Activated CD4-positive, CD25-positive, alpha-beta regulatory T cell treated with anti-CD3 and anti-CD28 coated beads, Interleukin-2, amount 50 U/mL, for 24 hours (primary cell): ENCODE results near the gene SGSH.

ENCODE experiments used
- ATAC-seq, 2 donors: fragments of 150-1000 bp; cut with Tn5 transposase; one replicate each; pipeline ENCODE4 v1.10.0; 2021; ENCODE audit warnings: mild to moderate bottlenecking in 1 of 2, moderate library complexity in 1 of 2

The SGSH gene

GRCh38 chr17:80183581-80184422, 36.3 kb downstream of the SGSH start:
- no peak for ATAC-seq

- no peak for ATAC-seq
These were observed 37.3 kb downstream of the SGSH start for GRCh38 chr17:80182845-80183223.

- no peak for ATAC-seq
These were observed 37.9 kb downstream of the SGSH start for GRCh38 chr17:80182118-80182844.

GRCh38 chr17:80181431-80181830, 38.7 kb downstream of the SGSH start:
- ATAC-seq: no peak

GRCh38 chr17:80180192-80180591, 39.9 kb downstream of the SGSH start:
- ATAC-seq: no peak

- ATAC-seq: no peak
These were observed 42.0 kb downstream of the SGSH start for GRCh38 chr17:80177986-80178595.

GRCh38 chr17:80176757-80177156, 43.4 kb downstream of the SGSH start:
- no peak for ATAC-seq

- ATAC-seq: no peak
These were observed 46.2 kb downstream of the SGSH start for GRCh38 chr17:80173916-80174315.

- ATAC-seq: no peak
These were observed 47.0 kb downstream of the SGSH start for GRCh38 chr17:80173126-80173525.

GRCh38 chr17:80171681-80172080, 48.5 kb downstream of the SGSH start:
- no peak for ATAC-seq

GRCh38 chr17:80169784-80170500, 50.2 kb downstream of the SGSH start, which contains the start of gene CARD14:
CARD14 (plus strand) TSS chr17:80170030; CDS start chr17:80181439, 11,409 bp downstream.
- no peak for ATAC-seq

- ATAC-seq: no peak
These were observed 51.0 kb downstream of the SGSH start for GRCh38 chr17:80169107-80169506.

- ATAC-seq: no peak
These were observed 51.8 kb downstream of the SGSH start for GRCh38 chr17:80168371-80168770.

GRCh38 chr17:80166446-80166845, 53.7 kb downstream of the SGSH start:
- ATAC-seq: no peak

GRCh38 chr17:80164185-80164584, 55.9 kb downstream of the SGSH start:
- ATAC-seq: no peak

GRCh38 chr17:80163336-80163735, 56.8 kb downstream of the SGSH start:
- no peak for ATAC-seq

GRCh38 chr17:80160536-80160935, 59.6 kb downstream of the SGSH start:
- ATAC-seq: no peak
